ENCODE results near the gene ONECUT1.

- TF ChIP-seq, protein P1, sequence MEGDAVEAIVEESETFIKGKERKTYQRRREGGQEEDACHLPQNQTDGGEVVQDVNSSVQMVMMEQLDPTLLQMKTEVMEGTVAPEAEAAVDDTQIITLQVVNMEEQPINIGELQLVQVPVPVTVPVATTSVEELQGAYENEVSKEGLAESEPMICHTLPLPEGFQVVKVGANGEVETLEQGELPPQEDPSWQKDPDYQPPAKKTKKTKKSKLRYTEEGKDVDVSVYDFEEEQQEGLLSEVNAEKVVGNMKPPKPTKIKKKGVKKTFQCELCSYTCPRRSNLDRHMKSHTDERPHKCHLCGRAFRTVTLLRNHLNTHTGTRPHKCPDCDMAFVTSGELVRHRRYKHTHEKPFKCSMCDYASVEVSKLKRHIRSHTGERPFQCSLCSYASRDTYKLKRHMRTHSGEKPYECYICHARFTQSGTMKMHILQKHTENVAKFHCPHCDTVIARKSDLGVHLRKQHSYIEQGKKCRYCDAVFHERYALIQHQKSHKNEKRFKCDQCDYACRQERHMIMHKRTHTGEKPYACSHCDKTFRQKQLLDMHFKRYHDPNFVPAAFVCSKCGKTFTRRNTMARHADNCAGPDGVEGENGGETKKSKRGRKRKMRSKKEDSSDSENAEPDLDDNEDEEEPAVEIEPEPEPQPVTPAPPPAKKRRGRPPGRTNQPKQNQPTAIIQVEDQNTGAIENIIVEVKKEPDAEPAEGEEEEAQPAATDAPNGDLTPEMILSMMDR (IDR thresholded peaks at IDR 0.05; ENCODE audit: extremely low read depth in 1 of 2, insufficient read depth in 1 of 2, low read depth in 1 of 2, low read length in 2 of 2): no peak
- no peak for TF ChIP-seq POLR2A (IDR thresholded peaks at IDR 0.05; ENCODE audit: low read depth, low read length)
- TF ChIP-seq EZH2 (IDR thresholded peaks at IDR 0.05; ENCODE audit: borderline replicate concordance, low read depth, low read length, severe bottlenecking): no peak
These were observed 3.6 kb downstream of the ONECUT1 start for GRCh38 chr15:52786436-52787122.

Measured in endothelial cell of umbilical vein (primary cell).